BJ (cell line): Measurements from ENCODE around the gene DHRSX. TPM values are rescaled to one million over a fixed set of nuclear protein-coding genes. Genes with fewer than 3 reads are reported as not detected.

ENCODE experiments used
- CTCF ChIA-PET: fragments of 350-600 bp; formaldehyde crosslinking; extraction: SDS; loops from one replicate; lab custom pipeline; 2021; ENCODE audit warnings: antibody characterized with exemption, inconsistent platforms; lab: Yijun Ruan, JAX
- POLR2A ChIA-PET: fragments of 300-600 bp; sonication (Branson Sonifier 250); formaldehyde crosslinking; extraction: SDS; loops from one replicate; lab custom pipeline; 2021; ENCODE audit warnings: antibody characterized with exemption; lab: Charles Lee
- DNase-seq: peaks from one replicate; pipeline ENCODE4 v3.0.0-alpha.2; 2011; ENCODE audit warnings: low read depth
- H3K27me3 ChIP-seq: 2 replicates; pipeline ENCODE4 v1.6.0; 2011; ENCODE audit warnings: low read length; ENCODE audit not compliant: control insufficient read depth, insufficient read depth
- H3K36me3 ChIP-seq: 2 replicates; pipeline ENCODE4 v1.5.1; 2011; ENCODE audit warnings: low read length; ENCODE audit not compliant: control insufficient read depth, insufficient read depth
- H3K4me3 ChIP-seq: 2 replicates; pipeline ENCODE4 v1.5.1; 2011; ENCODE audit warnings: low read depth, mild to moderate bottlenecking, control low read depth, low read length
- polyA plus RNA-seq: library from polyadenylated mRNA; depleted of rRNA; stranded (reverse); fragments of >200 nt; gene quantifications from 2 replicates; pipeline ENCODE4 v1.2.3, GENCODE V29; 2011
- TF ChIP-seq, protein P1 (sequence below): IDR thresholded peaks from 2 replicates; pipeline ENCODE4 v1.5.1; 2011; ENCODE audit warnings: low read depth, mild to moderate bottlenecking, control low read depth, inconsistent platforms, low read length, moderate library complexity; ENCODE audit not compliant: insufficient read depth

Gene DHRSX
- polyA plus RNA-seq, 1 experiment: 66.2 TPM

DNA sequence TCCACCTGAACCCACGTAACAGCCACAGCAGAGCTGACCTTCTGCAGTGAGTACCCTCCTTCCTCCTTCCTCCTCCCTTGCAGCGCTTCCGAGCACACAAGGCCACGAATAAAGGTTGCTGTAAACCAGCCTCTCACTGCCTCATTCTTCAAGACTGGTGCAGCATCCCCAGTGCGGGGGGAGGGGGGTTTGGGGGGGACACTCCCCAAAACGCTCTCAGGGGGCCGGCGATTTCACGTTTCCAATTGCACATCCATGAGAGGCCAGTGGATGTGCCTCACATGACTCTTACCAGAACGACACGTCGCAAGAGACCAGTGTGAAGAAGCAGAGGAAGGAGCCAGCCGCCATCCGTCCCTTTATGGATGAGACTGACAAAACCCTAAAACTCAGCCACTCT, 5.2 kb downstream of the DHRSX start:
- Histone ChIP-seq H3K4me3 (no peak overlapping the region), H3K27me3 (no peaks in the 10 kb centered on the region), H3K36me3 (no peaks in the 10 kb centered on the region; the same call in none of the 2 replicates)
- TF ChIP-seq, protein P1, sequence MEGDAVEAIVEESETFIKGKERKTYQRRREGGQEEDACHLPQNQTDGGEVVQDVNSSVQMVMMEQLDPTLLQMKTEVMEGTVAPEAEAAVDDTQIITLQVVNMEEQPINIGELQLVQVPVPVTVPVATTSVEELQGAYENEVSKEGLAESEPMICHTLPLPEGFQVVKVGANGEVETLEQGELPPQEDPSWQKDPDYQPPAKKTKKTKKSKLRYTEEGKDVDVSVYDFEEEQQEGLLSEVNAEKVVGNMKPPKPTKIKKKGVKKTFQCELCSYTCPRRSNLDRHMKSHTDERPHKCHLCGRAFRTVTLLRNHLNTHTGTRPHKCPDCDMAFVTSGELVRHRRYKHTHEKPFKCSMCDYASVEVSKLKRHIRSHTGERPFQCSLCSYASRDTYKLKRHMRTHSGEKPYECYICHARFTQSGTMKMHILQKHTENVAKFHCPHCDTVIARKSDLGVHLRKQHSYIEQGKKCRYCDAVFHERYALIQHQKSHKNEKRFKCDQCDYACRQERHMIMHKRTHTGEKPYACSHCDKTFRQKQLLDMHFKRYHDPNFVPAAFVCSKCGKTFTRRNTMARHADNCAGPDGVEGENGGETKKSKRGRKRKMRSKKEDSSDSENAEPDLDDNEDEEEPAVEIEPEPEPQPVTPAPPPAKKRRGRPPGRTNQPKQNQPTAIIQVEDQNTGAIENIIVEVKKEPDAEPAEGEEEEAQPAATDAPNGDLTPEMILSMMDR: no peak
- DNase-seq: no peak
- CTCF ChIA-PET: no interaction called here
- POLR2A ChIA-PET: no interaction called here

DNA sequence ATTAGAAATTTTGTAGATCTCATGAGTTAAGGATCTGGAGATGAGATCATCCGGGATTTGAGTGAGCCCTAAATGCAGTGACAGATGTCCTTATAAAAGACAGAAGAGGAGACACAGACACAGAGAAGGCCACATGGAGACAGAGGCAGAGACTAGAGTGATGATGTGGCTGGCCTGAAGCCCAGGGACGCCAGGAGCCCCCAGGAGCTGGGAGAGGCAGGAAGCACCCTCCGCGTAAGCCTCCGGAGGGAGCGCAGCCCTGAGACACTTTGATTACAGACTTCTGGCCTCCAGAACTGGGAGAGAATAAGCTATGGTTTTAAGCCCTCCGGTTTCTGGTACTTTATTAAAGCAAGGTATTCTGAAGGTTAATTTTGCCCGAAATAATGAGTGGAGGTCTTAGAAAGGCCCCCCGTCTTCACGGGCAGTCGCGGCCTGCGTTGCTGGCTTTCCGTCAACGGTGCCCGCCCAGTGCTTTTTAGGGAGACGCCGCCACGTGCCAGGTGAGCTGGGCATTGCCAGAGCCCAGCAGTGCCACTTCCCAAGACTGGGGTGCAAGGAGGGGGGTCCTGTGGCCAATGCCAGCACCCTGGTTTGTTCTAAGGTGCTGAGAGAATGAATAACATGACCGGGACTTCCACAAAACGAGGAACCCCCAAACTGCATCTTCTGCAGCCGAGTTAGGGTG, 8.1 kb downstream of the DHRSX start:
- H3K27me3 ChIP-seq: no peaks in the 10 kb centered on the region
- H3K36me3 ChIP-seq: peaks cover 20% of the 10 kb centered on the region
- ChIA-PET POLR2A (no interaction called here), CTCF (no interaction called here)
- no peak for DNase-seq
- TF ChIP-seq, protein P1: no peak
- no peak overlapping the region for H3K4me3 ChIP-seq

DNA sequence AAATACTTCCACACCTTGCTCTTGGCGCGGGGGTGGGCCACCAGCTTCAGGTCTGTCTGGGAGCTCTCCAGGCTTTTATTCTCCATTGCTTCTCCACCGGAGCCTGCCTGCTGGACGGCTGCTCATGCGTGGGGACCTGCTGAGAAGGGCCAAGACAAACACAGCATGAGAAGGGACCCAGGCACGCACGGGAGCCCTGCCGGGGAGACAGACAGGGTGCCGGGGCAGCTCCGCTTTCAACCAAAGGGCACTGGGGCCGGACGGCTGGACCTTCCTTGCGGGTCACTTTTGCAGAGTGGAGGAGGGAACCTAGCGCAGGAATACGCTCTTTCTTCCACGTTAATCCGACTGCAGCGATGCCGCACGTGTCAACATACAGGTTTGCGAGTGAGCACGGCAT, 10.1 kb downstream of the DHRSX start:
- POLR2A ChIA-PET: no interaction called here
- TF ChIP-seq, protein P1: no peak
- Histone ChIP-seq H3K27me3 (no peaks in the 10 kb centered on the region), H3K4me3 (no peak overlapping the region), H3K36me3 (peaks cover 22% of the 10 kb centered on the region)
- no peak for DNase-seq
- CTCF ChIA-PET: no interaction called here

DNA sequence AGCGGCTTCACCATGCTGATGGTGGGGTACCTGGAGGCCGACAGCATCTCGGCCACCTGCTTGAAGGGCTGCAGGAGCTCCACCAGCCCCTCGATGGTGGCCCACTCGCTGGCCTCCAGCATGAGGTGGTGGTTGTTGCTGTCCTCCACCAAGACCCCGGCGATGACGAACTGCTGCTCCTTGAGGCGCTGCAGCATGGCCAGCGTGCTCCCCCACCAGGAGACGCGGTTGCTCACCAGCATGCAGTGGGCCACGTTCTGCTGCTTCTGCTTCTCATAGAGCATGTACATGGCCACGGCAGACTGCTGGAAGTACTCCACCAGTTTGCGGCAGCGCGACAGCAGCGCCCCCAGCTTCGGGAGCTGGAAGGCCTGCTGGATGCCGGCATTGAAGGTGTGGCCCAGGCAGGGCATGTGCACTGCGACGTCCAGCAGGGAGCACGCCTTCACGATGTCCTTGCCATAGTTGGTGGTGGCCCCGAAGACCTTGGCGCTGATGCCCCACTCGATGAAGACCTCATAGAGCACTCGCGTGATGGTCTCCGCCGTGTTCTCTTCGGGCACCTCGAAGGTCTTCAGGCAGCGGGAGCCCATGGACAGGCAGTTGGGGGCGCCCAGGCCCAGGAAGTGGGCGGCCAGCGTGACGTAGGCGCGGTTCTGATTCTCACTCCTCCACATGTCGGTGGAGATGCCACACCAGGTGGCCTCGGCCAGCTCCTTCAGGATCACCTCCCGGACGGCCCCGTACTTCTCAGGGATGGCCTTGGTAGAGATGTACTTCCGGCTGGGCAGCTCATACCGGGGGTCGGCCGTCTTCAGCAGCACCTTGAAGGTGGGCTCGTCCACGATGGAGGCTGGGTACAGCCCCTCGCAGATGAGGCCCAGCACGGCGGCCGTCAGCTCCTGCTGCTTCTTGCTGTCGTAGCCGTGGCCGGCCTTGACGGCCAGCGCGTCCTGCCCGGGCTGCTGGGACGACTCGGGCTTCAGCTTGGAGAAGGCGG, 11.0 kb downstream of the DHRSX start:
- TF ChIP-seq, protein P1: no peak
- POLR2A ChIA-PET: no interaction called here
- CTCF ChIA-PET: no interaction called here

DNA sequence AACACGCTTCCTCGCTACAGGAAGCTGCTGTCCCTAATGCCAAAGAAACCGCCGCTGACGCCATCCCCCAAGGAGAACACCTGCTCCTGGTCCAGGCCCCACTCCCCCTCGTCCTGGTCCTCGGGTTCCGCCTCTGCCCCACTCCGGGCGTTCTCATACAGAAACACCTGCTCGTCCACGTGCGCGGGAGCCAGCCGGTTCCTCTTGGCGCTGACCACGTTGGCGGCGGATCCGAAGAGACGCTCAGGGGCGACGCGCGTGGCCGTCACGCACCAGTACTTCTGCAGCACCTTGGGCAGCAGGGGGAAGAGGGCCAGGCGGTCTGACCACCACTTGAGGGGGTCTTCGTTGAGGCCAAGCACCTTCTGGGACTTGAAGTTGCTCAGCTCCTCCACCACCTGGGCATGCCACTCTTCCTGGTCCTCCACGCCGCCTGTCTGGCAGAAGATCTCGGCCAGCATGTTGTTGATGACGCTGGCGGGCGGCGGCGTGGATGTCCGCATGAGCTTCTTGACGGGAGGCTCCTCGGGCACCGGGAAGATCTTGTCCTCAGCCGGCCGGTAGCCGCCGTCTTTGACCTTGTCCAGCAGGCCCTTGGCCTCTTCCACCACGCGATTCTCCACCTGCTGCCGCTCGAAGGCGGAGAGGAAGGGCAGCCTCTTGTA, 12.0 kb downstream of the DHRSX start:
- TF ChIP-seq, protein P1: no peak
- Histone ChIP-seq H3K27me3 (no peaks in the 10 kb centered on the region), H3K4me3 (no peak overlapping the region), H3K36me3 (peaks cover 22% of the 10 kb centered on the region)
- CTCF ChIA-PET: no interaction called here
- POLR2A ChIA-PET: no interaction called here
- DNase-seq: no peak

More for the DNA sequence above, 11.0 kb downstream of the DHRSX start:
- peaks cover 22% of the 10 kb centered on the region for H3K36me3 ChIP-seq
- H3K4me3 ChIP-seq: no peak overlapping the region
- no peaks in the 10 kb centered on the region for H3K27me3 ChIP-seq
- DNase-seq: no peak
